Fibroblast of lung (primary cell): ENCODE measurements around the gene HBS1L. TPM values are rescaled to one million over a fixed set of nuclear protein-coding genes. Genes with fewer than 3 reads are reported as not detected.
A peak's percentile ranks its signal among the peaks of the same experiment; 100 is the strongest.

Experiments used
- DNase-seq, 2 donors: peaks; one replicate each; pipeline versions ENCODE4 v3.0.0 to v3.0.0-alpha.2; 2010; ENCODE audit warnings: low read depth in 2 of 2
- H2AFZ ChIP-seq: 2 replicates; pipeline ENCODE4 v1.5.1; 2012; ENCODE audit warnings: low read length, control low read depth, inconsistent platforms
- H3K27ac ChIP-seq: 2 replicates; pipeline ENCODE4 v1.5.1; 2011; ENCODE audit warnings: low read length, control low read depth; ENCODE audit not compliant: insufficient read depth
- H3K27me3 ChIP-seq: 2 replicates; pipeline ENCODE4 v1.5.1; 2011; ENCODE audit warnings: mild to moderate bottlenecking, low read length; ENCODE audit not compliant: control insufficient read depth, insufficient read depth
- H3K36me3 ChIP-seq: 2 replicates; pipeline ENCODE4 v1.5.1; 2011; ENCODE audit warnings: low read length; ENCODE audit not compliant: control insufficient read depth, insufficient read depth
- H3K4me1 ChIP-seq: 2 replicates; pipeline ENCODE4 v1.5.1; 2011; ENCODE audit warnings: low read length; ENCODE audit not compliant: control insufficient read depth, insufficient read depth; ENCODE audit errors: extremely low read depth
- H3K4me2 ChIP-seq: 2 replicates; pipeline ENCODE4 v1.5.1; 2011; ENCODE audit warnings: low read length, control low read depth; ENCODE audit not compliant: insufficient read depth; ENCODE audit errors: extremely low read depth
- H3K4me3 ChIP-seq, 4 experiments: fragments of 200-600 bp in 1 of 4; sonication (generic) in 1 of 4; replicated peaks in 1 of 4; 2 replicates each; pipeline ENCODE4 v1.5.1; 2011 to 2016; ENCODE audit warnings: low read length in 4 of 4, low read depth in 3 of 4, mild to moderate bottlenecking in 3 of 4, control low read depth in 2 of 4, inconsistent platforms in 1 of 4, mixed read lengths in 1 of 4; ENCODE audit not compliant: insufficient read depth in 1 of 4; ENCODE audit errors: control extremely low read depth in 1 of 4
- H3K79me2 ChIP-seq: 2 replicates; pipeline ENCODE4 v1.5.1; 2012; ENCODE audit warnings: mild to moderate bottlenecking, low read length, inconsistent platforms; ENCODE audit not compliant: control insufficient read depth, insufficient read depth
- H3K9ac ChIP-seq: 2 replicates; pipeline ENCODE4 v1.5.1; 2011; ENCODE audit warnings: mild to moderate bottlenecking, low read length, control low read depth; ENCODE audit not compliant: insufficient read depth
- H3K9me3 ChIP-seq: 2 replicates; pipeline ENCODE4 v1.5.1; 2012; ENCODE audit warnings: low read depth, low read length; ENCODE audit not compliant: control insufficient read depth, insufficient read depth
- H4K20me1 ChIP-seq: 2 replicates; pipeline ENCODE4 v1.5.1; 2011; ENCODE audit warnings: low read length; ENCODE audit not compliant: control insufficient read depth, insufficient read depth; ENCODE audit errors: extremely low read depth
- CTCF ChIP-seq, 2 donors: IDR thresholded peaks in 1 of 2; conservative IDR thresholded peaks in 1 of 2; 1 replicate in 1 of 2; 2 replicates in 1 of 2; pipeline ENCODE4 v1.5.1; 2011 to 2012; ENCODE audit warnings: low read length in 2 of 2, control low read depth in 1 of 2, inconsistent platforms in 1 of 2, low read depth in 1 of 2, mild to moderate bottlenecking in 1 of 2
- EZH2 ChIP-seq: IDR thresholded peaks from 2 replicates; pipeline ENCODE4 v1.5.1; 2012; ENCODE audit warnings: low read length, control low read depth, mild to moderate bottlenecking; ENCODE audit errors: missing control alignments
- polyA plus RNA-seq, 2 donors: library from polyadenylated mRNA; depleted of rRNA in 1 of 2; stranded (reverse) in 1 of 2; unstranded in 1 of 2; fragments of >200 nt; gene quantifications; 2 replicates each; pipeline ENCODE4 v1.2.1, GENCODE V29; 2011 to 2012; ENCODE audit warnings: missing spikeins in 1 of 2
- total RNA-seq: library from RNA; depleted of rRNA; stranded (reverse); fragments of >200 nt; gene quantifications from 2 replicates; pipeline ENCODE4 v1.2.1, GENCODE V29; 2014

HBS1L gene
- total and polyA plus RNA-seq, 2 donors (not counting 1 experiment from before 2014, with no cell fraction given) = 106 to 118 TPM

- no peak overlapping the region for H3K4me3 ChIP-seq
- H3K27ac ChIP-seq = no peak overlapping the region
- no peaks in the 10 kb centered on the region for H3K79me2 ChIP-seq
- H3K4me2 ChIP-seq = no peak overlapping the region
- TF ChIP-seq EZH2 (no peak), CTCF (conservative IDR thresholded peaks at IDR 0.05 in 1 of 2, IDR thresholded peaks at IDR 0.05 in 1 of 2; ENCODE audit: low read depth in 1 of 2, low read length in 2 of 2) (no peak)
- H3K9me3 ChIP-seq = no peaks in the 10 kb centered on the region
- no peak for DNase-seq
- peaks cover under 1% of the 10 kb centered on the region for H3K36me3 ChIP-seq
- no peak overlapping the region for H3K9ac ChIP-seq
- H3K4me1 ChIP-seq = no peaks in the 10 kb centered on the region
- H2AFZ ChIP-seq = no peak overlapping the region
- H3K27me3 ChIP-seq = no peaks in the 10 kb centered on the region
- H4K20me1 ChIP-seq = no peaks in the 10 kb centered on the region
Observed at GRCh38 chr6:134992155-134992554, 62.5 kb downstream of the HBS1L start.

- H4K20me1 ChIP-seq = no peaks in the 10 kb centered on the region
- H3K79me2 ChIP-seq = no peaks in the 10 kb centered on the region
- DNase-seq = no peak
- H3K27me3 ChIP-seq = no peaks in the 10 kb centered on the region
- H3K4me3 ChIP-seq = no peak overlapping the region
- no peak overlapping the region for H3K9ac ChIP-seq
- H2AFZ ChIP-seq = no peak overlapping the region
- no peaks in the 10 kb centered on the region for H3K9me3 ChIP-seq
- no peaks in the 10 kb centered on the region for H3K36me3 ChIP-seq
- H3K27ac ChIP-seq = no peak overlapping the region
- no peaks in the 10 kb centered on the region for H3K4me1 ChIP-seq
- TF ChIP-seq EZH2 (no peak), CTCF (conservative IDR thresholded peaks at IDR 0.05 in 1 of 2, IDR thresholded peaks at IDR 0.05 in 1 of 2; ENCODE audit: low read depth in 1 of 2, low read length in 2 of 2) (no peak)
- no peak overlapping the region for H3K4me2 ChIP-seq
Observed at GRCh38 chr6:134990262-134990661, 64.4 kb downstream of the HBS1L start.

GRCh38 chr6:134984821-134985220 lies 69.8 kb downstream of the HBS1L start:
- no peaks in the 10 kb centered on the region for H3K9me3 ChIP-seq
- H3K79me2 ChIP-seq = no peaks in the 10 kb centered on the region
- H3K36me3 ChIP-seq = peaks cover 2% of the 10 kb centered on the region
- no peak overlapping the region for H3K9ac ChIP-seq
- H2AFZ ChIP-seq = no peak overlapping the region
- H3K27ac ChIP-seq = no peak overlapping the region
- H3K4me1 ChIP-seq = no peaks in the 10 kb centered on the region
- H3K4me3 ChIP-seq = no peak overlapping the region
- DNase-seq = peak; percentile 17 to 41
- no peak for TF ChIP-seq EZH2
- no peak for TF ChIP-seq CTCF (conservative IDR thresholded peaks at IDR 0.05 in 1 of 2, IDR thresholded peaks at IDR 0.05 in 1 of 2; ENCODE audit: low read depth in 1 of 2, low read length in 2 of 2)
- no peaks in the 10 kb centered on the region for H3K27me3 ChIP-seq
- H4K20me1 ChIP-seq = no peaks in the 10 kb centered on the region
- H3K4me2 ChIP-seq = no peak overlapping the region
